Hepatocyte (in vitro differentiated cells): ENCODE data around the gene CCM2. TPM values are rescaled to one million over a fixed set of nuclear protein-coding genes. Genes with fewer than 3 reads are reported as not detected.

Experiments
- DNase-seq: peaks from one replicate; pipeline ENCODE4 v3.0.0-alpha.2; 2016; ENCODE audit warnings: low spot score
- H2AFZ ChIP-seq: fragments of 200-600 bp; sonication (generic); 2 replicates; pipeline ENCODE4 v1.6.0; 2016; ENCODE audit warnings: antibody characterized with exemption, mild to moderate bottlenecking
- H3K27ac ChIP-seq: fragments of 200-600 bp; sonication (generic); 2 replicates; pipeline ENCODE4 v1.5.1; 2016; ENCODE audit warnings: mild to moderate bottlenecking
- H3K27me3 ChIP-seq: fragments of 200-600 bp; sonication (generic); 2 replicates; pipeline ENCODE4 v1.6.1; 2016
- H3K36me3 ChIP-seq: fragments of 200-600 bp; sonication (generic); replicated peaks from 2 replicates; pipeline ENCODE4 v1.5.1; 2016; ENCODE audit warnings: low read depth; ENCODE audit not compliant: insufficient read depth
- H3K4me1 ChIP-seq: fragments of 200-600 bp; sonication (generic); 2 replicates; pipeline ENCODE4 v1.5.1; 2016; ENCODE audit warnings: mild to moderate bottlenecking, moderate library complexity; ENCODE audit not compliant: insufficient read depth
- H3K4me2 ChIP-seq: fragments of 200-600 bp; sonication (generic); 2 replicates; pipeline ENCODE4 v1.6.0; 2016
- H3K4me3 ChIP-seq: fragments of 200-600 bp; sonication (generic); 2 replicates; pipeline ENCODE4 v1.5.1; 2016; ENCODE audit warnings: mild to moderate bottlenecking
- H3K79me2 ChIP-seq: fragments of 200-600 bp; sonication (generic); 2 replicates; pipeline ENCODE4 v1.6.0; 2017; ENCODE audit warnings: mild to moderate bottlenecking
- H3K9me2 ChIP-seq: fragments of 200-600 bp; sonication (generic); replicated peaks from 2 replicates; pipeline ENCODE4 v1.6.0; 2017; ENCODE audit warnings: mild to moderate bottlenecking; ENCODE audit not compliant: insufficient read depth
- H3K9me3 ChIP-seq: fragments of 200-600 bp; sonication (generic); 2 replicates; pipeline ENCODE4 v1.5.1; 2016; ENCODE audit warnings: low read depth, mild to moderate bottlenecking
- H4K20me1 ChIP-seq: fragments of 200-600 bp; sonication (generic); 2 replicates; pipeline ENCODE4 v1.6.0; 2016; ENCODE audit warnings: mild to moderate bottlenecking; ENCODE audit not compliant: insufficient read depth, poor library complexity, severe bottlenecking
- EZH2 ChIP-seq: fragments of 200-600 bp; sonication (generic); IDR thresholded peaks from 2 replicates; pipeline ENCODE4 v1.6.1; 2016; ENCODE audit warnings: antibody characterized with exemption, mild to moderate bottlenecking, borderline replicate concordance
- EZH2phosphoT487 ChIP-seq: fragments of 200-600 bp; sonication (generic); IDR thresholded peaks from one replicate; pipeline ENCODE4 v1.6.1; 2018; ENCODE audit warnings: antibody characterized with exemption, mild to moderate bottlenecking, low read depth, moderate library complexity; ENCODE audit not compliant: unreplicated experiment, severe bottlenecking
- WGBS: methylation state at CpG from one replicate; pipeline ENCODE4 v1.1.6; 2016; ENCODE audit warnings: low lambda C conversion rate; ENCODE audit errors: missing lambda C conversion rate; 5-methylcytosine and 5-hydroxymethylcytosine counted together
- polyA plus RNA-seq: library from polyadenylated mRNA; unstranded; fragments of >200 nt; fragmentation: Nextera tagmentation; extraction: Ambion mirVana; gene quantifications from 2 replicates; pipeline ENCODE4 v1.2.1, GENCODE V29; 2016
- total RNA-seq: library from RNA; depleted of rRNA; stranded (reverse); fragments of >200 nt; gene quantifications from 2 replicates; pipeline ENCODE4 v1.2.3, GENCODE V29; 2014
- TF ChIP-seq, protein P1 (sequence below): fragments of 200-600 bp; sonication (generic); IDR thresholded peaks from 2 replicates; pipeline ENCODE4 v1.5.1; 2016; ENCODE audit warnings: antibody characterized with exemption, mild to moderate bottlenecking; ENCODE audit not compliant: poor library complexity

The CCM2 gene
- total and polyA plus RNA-seq, 2 experiments from 2014 or later: 32.2 to 57.1 TPM

- H3K27ac ChIP-seq: no peak overlapping the region
- H3K27me3 ChIP-seq: no peaks in the 10 kb centered on the region
- DNase-seq: no peak
- peaks cover 17% of the 10 kb centered on the region for H4K20me1 ChIP-seq
- H3K9me2 ChIP-seq: no peaks in the 10 kb centered on the region
- H3K79me2 ChIP-seq: peaks cover 41% of the 10 kb centered on the region
- no peaks in the 10 kb centered on the region for H3K36me3 ChIP-seq
- no peak overlapping the region for H3K4me3 ChIP-seq
- H3K4me1 ChIP-seq: peaks cover 7% of the 10 kb centered on the region
- no peaks in the 10 kb centered on the region for H3K9me3 ChIP-seq
- H3K4me2 ChIP-seq: no peak overlapping the region
- no peak overlapping the region for H2AFZ ChIP-seq
- TF ChIP-seq EZH2 (no peak), EZH2phosphoT487 (no peak)
- TF ChIP-seq, protein P1, sequence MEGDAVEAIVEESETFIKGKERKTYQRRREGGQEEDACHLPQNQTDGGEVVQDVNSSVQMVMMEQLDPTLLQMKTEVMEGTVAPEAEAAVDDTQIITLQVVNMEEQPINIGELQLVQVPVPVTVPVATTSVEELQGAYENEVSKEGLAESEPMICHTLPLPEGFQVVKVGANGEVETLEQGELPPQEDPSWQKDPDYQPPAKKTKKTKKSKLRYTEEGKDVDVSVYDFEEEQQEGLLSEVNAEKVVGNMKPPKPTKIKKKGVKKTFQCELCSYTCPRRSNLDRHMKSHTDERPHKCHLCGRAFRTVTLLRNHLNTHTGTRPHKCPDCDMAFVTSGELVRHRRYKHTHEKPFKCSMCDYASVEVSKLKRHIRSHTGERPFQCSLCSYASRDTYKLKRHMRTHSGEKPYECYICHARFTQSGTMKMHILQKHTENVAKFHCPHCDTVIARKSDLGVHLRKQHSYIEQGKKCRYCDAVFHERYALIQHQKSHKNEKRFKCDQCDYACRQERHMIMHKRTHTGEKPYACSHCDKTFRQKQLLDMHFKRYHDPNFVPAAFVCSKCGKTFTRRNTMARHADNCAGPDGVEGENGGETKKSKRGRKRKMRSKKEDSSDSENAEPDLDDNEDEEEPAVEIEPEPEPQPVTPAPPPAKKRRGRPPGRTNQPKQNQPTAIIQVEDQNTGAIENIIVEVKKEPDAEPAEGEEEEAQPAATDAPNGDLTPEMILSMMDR: no peak
- WGBS: 94% methylated on average over 5 of the region's 5 CpGs
Measured at GRCh38 chr7:45037876-45038275, 37.9 kb downstream of the CCM2 start.

DNA sequence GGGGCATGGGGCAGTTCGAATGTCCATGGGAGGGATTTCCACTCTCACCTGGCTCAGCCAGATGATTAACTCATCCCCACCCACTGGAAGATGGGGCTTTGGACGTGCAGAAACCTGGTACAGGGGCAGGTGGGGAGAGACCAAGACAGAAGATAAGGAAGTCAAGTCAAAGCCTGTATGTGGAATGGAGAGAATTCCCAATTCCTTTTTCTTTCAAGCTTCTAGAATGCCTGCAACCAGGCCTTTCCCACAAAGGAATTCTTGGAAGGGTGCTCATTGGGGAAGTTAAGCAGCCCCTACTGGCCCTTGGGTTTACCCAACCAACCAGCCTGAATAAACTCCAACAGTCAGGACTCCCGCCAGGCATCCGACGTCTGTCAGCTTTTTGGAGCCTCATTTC, 39.1 kb downstream of the CCM2 start:
- Histone ChIP-seq H3K4me2 (no peak overlapping the region), H3K79me2 (peaks cover 34% of the 10 kb centered on the region), H4K20me1 (peaks cover 17% of the 10 kb centered on the region), H3K4me3 (no peak overlapping the region), H3K36me3 (no peaks in the 10 kb centered on the region), H3K4me1 (peaks cover 7% of the 10 kb centered on the region), H3K9me3 (no peaks in the 10 kb centered on the region), H2AFZ (no peak overlapping the region), H3K27ac (no peak overlapping the region), H3K27me3 (no peaks in the 10 kb centered on the region), H3K9me2 (no peaks in the 10 kb centered on the region)
- 90% methylated on average over 5 of the region's 5 CpGs for WGBS
- DNase-seq: no peak
- TF ChIP-seq EZH2 (no peak), EZH2phosphoT487 (no peak)
- TF ChIP-seq, protein P1: no peak

- Histone ChIP-seq H3K9me3 (no peaks in the 10 kb centered on the region), H3K9me2 (no peaks in the 10 kb centered on the region), H3K4me2 (no peak overlapping the region), H3K4me3 (no peak overlapping the region), H3K36me3 (no peaks in the 10 kb centered on the region), H4K20me1 (no peaks in the 10 kb centered on the region), H3K79me2 (no peaks in the 10 kb centered on the region), H2AFZ (no peak overlapping the region), H3K27me3 (no peaks in the 10 kb centered on the region), H3K4me1 (no peaks in the 10 kb centered on the region), H3K27ac (no peak overlapping the region)
- WGBS: 80% methylated on average over 5 of the region's 5 CpGs
- TF ChIP-seq, protein P1: no peak
- TF ChIP-seq EZH2 (no peak), EZH2phosphoT487 (no peak)
- no peak for DNase-seq
Measured at GRCh38 chr7:45044338-45044737, 44.3 kb downstream of the CCM2 start.

- 100% methylated on average over 1 of the region's 1 CpG for WGBS
- TF ChIP-seq, protein P1: no peak
- TF ChIP-seq EZH2phosphoT487 (no peak), EZH2 (no peak)
- no peak for DNase-seq
- Histone ChIP-seq H3K4me3 (no peak overlapping the region), H3K4me1 (no peaks in the 10 kb centered on the region), H3K79me2 (no peaks in the 10 kb centered on the region), H4K20me1 (no peaks in the 10 kb centered on the region), H3K36me3 (no peaks in the 10 kb centered on the region), H3K27ac (no peak overlapping the region), H3K4me2 (no peak overlapping the region), H3K9me2 (no peaks in the 10 kb centered on the region), H2AFZ (no peak overlapping the region), H3K27me3 (no peaks in the 10 kb centered on the region), H3K9me3 (no peaks in the 10 kb centered on the region)
Measured at GRCh38 chr7:45048748-45049147, 48.7 kb downstream of the CCM2 start.
